Measurements from ENCODE around the gene UBE2U. TPM values are rescaled to one million over a fixed set of nuclear protein-coding genes. Genes with fewer than 3 reads are reported as not detected.

The UBE2U gene
- total and polyA plus RNA-seq, 10 of the 15 experiments (the other 5 are each of a cell fraction or from before 2014, with no cell fraction given), result not detected

DNA sequence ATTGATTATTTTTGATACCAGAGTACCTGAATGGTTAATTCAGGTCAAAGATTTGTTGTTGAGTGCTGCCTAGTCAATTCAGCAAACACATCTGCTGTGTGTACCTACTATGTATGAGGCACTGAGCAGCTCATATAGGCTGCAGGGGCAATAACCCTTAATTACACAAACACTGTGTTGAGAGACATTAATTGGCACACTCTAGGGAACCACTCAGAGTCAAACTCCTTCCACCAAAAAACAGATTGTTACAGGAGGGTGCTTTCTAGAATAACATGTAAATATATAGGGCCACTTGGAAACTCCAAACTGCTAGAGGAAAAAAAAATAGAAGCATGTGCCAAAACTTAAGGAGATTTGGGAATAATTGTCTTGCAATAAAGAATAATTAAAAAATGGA is 31.3 kb downstream of the UBE2U start:
- CTCF ChIA-PET, result interaction anchor here (0.6 to 1.7 kb wide), 4 partner anchors 65 to 618 kb away, joined by 3 to 4 read pairs (median 4); no protein-coding TSS in a partner anchor
- in situ Hi-C loops (cut with MboI) (no loop called here), intact Hi-C loops (cut with micrococcal nuclease; ENCODE audit: unreplicated experiment) (no loop called here)
- no peak overlapping the region for H2AFZ ChIP-seq (ENCODE audit: control insufficient read depth, low read depth, low read length)
- no TSS peak for BruUV-seq (replicated peaks)
- H4K20me1 ChIP-seq (ENCODE audit: control insufficient read depth, insufficient read depth), result no peaks in the 10 kb centered on the region
- H3K9me3 ChIP-seq (replicated peaks; ENCODE audit: control insufficient read depth, insufficient read depth, low read length), result no peaks in the 10 kb centered on the region
- no peaks in the 10 kb centered on the region; a peak in 1 of 4 replicates for H3K27me3 ChIP-seq (replicated peaks in 1 of 2; ENCODE audit: control insufficient read depth in 2 of 2, insufficient read depth in 2 of 2, low read length in 1 of 2)
- H3K36me3 ChIP-seq (ENCODE audit: control insufficient read depth in 2 of 2, insufficient read depth in 2 of 2, low read length in 1 of 2), result no peaks in the 10 kb centered on the region
- H3K4me3 ChIP-seq, result no peak overlapping the region
- SMC1A ChIA-PET (ENCODE audit: uncharacterized antibody, unreplicated experiment), result interaction anchor here (1.2 kb wide), 1 partner anchor 9 kb away, joined by 3 read pairs; no protein-coding TSS in a partner anchor
- POLR2A ChIA-PET, result no interaction called here
- FAIRE-seq (no peak), ATAC-seq (no peak), DNase-seq (ENCODE audit: low read depth, low spot score) (no peak)
- no peak overlapping the region for H3K4me2 ChIP-seq (ENCODE audit: control insufficient read depth, insufficient read depth)
- RAD21 ChIA-PET (ENCODE audit: unreplicated experiment), result interaction anchor here (1.1 kb wide), 1 partner anchor 98 kb away, joined by 3 read pairs; no protein-coding TSS in a partner anchor
- no peaks in the 10 kb centered on the region for H3K79me2 ChIP-seq (ENCODE audit: control insufficient read depth, insufficient read depth, low read length)
- H3K27ac ChIP-seq (ENCODE audit: control insufficient read depth, insufficient read depth), result no peak overlapping the region
- no peak overlapping the region for H3K9ac ChIP-seq (ENCODE audit: control insufficient read depth, insufficient read depth, low read length)
- TF ChIP-seq CBX3 (IDR thresholded peaks at IDR 0.05; ENCODE audit: borderline replicate concordance, low read depth) (no peak), ATF7 (IDR thresholded peaks at IDR 0.05; ENCODE audit: low read depth) (no peak), POLR2AphosphoS2 (IDR thresholded peaks at IDR 0.05; ENCODE audit: low read depth, low read length) (no peak), SMARCA5 (IDR thresholded peaks at IDR 0.05) (no peak), SMAD1 (IDR thresholded peaks at IDR 0.05; ENCODE audit: low read depth, partially characterized antibody) (no peak), CBX5 (IDR thresholded peaks at IDR 0.05; ENCODE audit: low read depth) (no peak), ZBTB11 (CRISPR knock-in tag; IDR thresholded peaks at IDR 0.05) (no peak), TAF1 (IDR thresholded peaks at IDR 0.05; ENCODE audit: borderline replicate concordance, low read depth, low read length) (no peak), TARDBP (IDR thresholded peaks at IDR 0.05; ENCODE audit: borderline replicate concordance) (no peak), POLR2A (IDR thresholded peaks at IDR 0.05; ENCODE audit: low read depth, low read length) (no peak), STAT1 (conservative IDR thresholded peaks at IDR 0.05) (no peak), RAD51 (IDR thresholded peaks at IDR 0.05) (no peak), MYC (IDR thresholded peaks at IDR 0.05; ENCODE audit: insufficient read depth, insufficient read length, insufficient replicate concordance, low read length, severe bottlenecking) (no peak), NBN (IDR thresholded peaks at IDR 0.05) (no peak), MTA2 (IDR thresholded peaks at IDR 0.05; ENCODE audit: low read depth) (no peak)
- TF ChIP-seq, protein P1, sequence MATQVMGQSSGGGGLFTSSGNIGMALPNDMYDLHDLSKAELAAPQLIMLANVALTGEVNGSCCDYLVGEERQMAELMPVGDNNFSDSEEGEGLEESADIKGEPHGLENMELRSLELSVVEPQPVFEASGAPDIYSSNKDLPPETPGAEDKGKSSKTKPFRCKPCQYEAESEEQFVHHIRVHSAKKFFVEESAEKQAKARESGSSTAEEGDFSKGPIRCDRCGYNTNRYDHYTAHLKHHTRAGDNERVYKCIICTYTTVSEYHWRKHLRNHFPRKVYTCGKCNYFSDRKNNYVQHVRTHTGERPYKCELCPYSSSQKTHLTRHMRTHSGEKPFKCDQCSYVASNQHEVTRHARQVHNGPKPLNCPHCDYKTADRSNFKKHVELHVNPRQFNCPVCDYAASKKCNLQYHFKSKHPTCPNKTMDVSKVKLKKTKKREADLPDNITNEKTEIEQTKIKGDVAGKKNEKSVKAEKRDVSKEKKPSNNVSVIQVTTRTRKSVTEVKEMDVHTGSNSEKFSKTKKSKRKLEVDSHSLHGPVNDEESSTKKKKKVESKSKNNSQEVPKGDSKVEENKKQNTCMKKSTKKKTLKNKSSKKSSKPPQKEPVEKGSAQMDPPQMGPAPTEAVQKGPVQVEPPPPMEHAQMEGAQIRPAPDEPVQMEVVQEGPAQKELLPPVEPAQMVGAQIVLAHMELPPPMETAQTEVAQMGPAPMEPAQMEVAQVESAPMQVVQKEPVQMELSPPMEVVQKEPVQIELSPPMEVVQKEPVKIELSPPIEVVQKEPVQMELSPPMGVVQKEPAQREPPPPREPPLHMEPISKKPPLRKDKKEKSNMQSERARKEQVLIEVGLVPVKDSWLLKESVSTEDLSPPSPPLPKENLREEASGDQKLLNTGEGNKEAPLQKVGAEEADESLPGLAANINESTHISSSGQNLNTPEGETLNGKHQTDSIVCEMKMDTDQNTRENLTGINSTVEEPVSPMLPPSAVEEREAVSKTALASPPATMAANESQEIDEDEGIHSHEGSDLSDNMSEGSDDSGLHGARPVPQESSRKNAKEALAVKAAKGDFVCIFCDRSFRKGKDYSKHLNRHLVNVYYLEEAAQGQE (IDR thresholded peaks at IDR 0.05; ENCODE audit: low read depth, low read length), result no peak
- TF ChIP-seq, protein P2, sequence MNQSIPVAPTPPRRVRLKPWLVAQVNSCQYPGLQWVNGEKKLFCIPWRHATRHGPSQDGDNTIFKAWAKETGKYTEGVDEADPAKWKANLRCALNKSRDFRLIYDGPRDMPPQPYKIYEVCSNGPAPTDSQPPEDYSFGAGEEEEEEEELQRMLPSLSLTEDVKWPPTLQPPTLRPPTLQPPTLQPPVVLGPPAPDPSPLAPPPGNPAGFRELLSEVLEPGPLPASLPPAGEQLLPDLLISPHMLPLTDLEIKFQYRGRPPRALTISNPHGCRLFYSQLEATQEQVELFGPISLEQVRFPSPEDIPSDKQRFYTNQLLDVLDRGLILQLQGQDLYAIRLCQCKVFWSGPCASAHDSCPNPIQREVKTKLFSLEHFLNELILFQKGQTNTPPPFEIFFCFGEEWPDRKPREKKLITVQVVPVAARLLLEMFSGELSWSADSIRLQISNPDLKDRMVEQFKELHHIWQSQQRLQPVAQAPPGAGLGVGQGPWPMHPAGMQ (IDR thresholded peaks at IDR 0.05; ENCODE audit: borderline replicate concordance), result no peak
- no peaks in the 10 kb centered on the region for H3K4me1 ChIP-seq (ENCODE audit: control insufficient read depth, insufficient read depth, low read length)

Data from GM12878 (cell line).